GM10266 (cell line): ENCODE data around the gene SLC11A1.

Source experiments
- DNase-seq: peaks from one replicate; pipeline ENCODE4 v3.0.0; 2012; ENCODE audit errors: extremely low spot score
- CTCF ChIP-seq: IDR thresholded peaks from 2 replicates; pipeline ENCODE4 v1.5.1; 2012; ENCODE audit warnings: mild to moderate bottlenecking, low read depth; ENCODE audit not compliant: control insufficient read depth, insufficient read depth; ENCODE audit errors: missing control alignments

SLC11A1 gene

GRCh38 chr2:218343591-218343990, 38.5 kb upstream of the SLC11A1 start:
- TF ChIP-seq CTCF = no peak
- no peak for DNase-seq

GRCh38 chr2:218344090-218344754, 37.9 kb upstream of the SLC11A1 start:
- DNase-seq = no peak
- TF ChIP-seq CTCF = no peak

- no peak for TF ChIP-seq CTCF
- no peak for DNase-seq
Measured at GRCh38 chr2:218344755-218345417, 37.2 kb upstream of the SLC11A1 start.

- no peak for TF ChIP-seq CTCF
- no peak for DNase-seq
Measured at GRCh38 chr2:218345491-218346236, 36.4 kb upstream of the SLC11A1 start.

GRCh38 chr2:218347172-218347571, 34.9 kb upstream of the SLC11A1 start:
- DNase-seq = no peak
- no peak for TF ChIP-seq CTCF

- no peak for TF ChIP-seq CTCF
- DNase-seq = no peak
Measured at GRCh38 chr2:218354045-218354444, 28.0 kb upstream of the SLC11A1 start.
